HCT116 (cell line): ENCODE measurements around the gene UGP2. TPM values are rescaled to one million over a fixed set of nuclear protein-coding genes. Genes with fewer than 3 reads are reported as not detected.

ENCODE experiments used
- ATAC-seq: fragments of 200-7000 bp; cut with Tn5 transposase; 2 replicates; pipeline ENCODE4 v1.9.1; 2020; ENCODE audit warnings: mild to moderate bottlenecking, moderate library complexity
- BruUV-seq: library from RNA; stranded (reverse); fragments of 400-500 nt; replicated peaks from 2 replicates; lab custom pipeline; 2021; lab: Mats Ljungman, UMichigan
- CTCF ChIA-PET: fragments of 300-600 bp; sonication (Branson Sonifier 250); formaldehyde crosslinking; loops from one replicate; lab custom pipeline; 2021; ENCODE audit warnings: antibody characterized with exemption; lab: Charles Lee
- POLR2A ChIA-PET: fragments of 300-600, 350-600 bp; sonication (Branson Sonifier 250); formaldehyde crosslinking; loops from one replicate; lab custom pipeline; 2021; ENCODE audit warnings: antibody characterized with exemption; lab: Charles Lee
- RAD21 ChIA-PET, 2 experiments: fragments of 300-600 bp; sonication (Branson Sonifier 250); formaldehyde crosslinking; loops; one replicate each; lab custom pipeline; 2023; ENCODE audit warnings: low total read pairs in 2 of 2; ENCODE audit not compliant: uncharacterized antibody in 2 of 2, unreplicated experiment in 2 of 2, low non-redundant PET in 1 of 2; lab: Charles Lee
- DNase-seq: peaks from one replicate; pipeline ENCODE4 v3.0.0-alpha.2; 2010; ENCODE audit warnings: low read depth, low spot score
- H2AFZ ChIP-seq: fragments of 200-600 bp; shearing (Covaris generic), sonication (generic); 2 replicates; pipeline ENCODE4 v1.6.1; 2017; ENCODE audit warnings: low read depth, mixed run types, mixed read lengths, antibody characterized with exemption, low read length; ENCODE audit not compliant: poor library complexity, severe bottlenecking
- H3K27ac ChIP-seq: 2 replicates; pipeline ENCODE4 v1.5.1; 2012; ENCODE audit warnings: low read depth, low read length
- H3K27me3 ChIP-seq: fragments of 200-600 bp; sonication (generic); 2 replicates; pipeline ENCODE4 v1.6.1; 2016; ENCODE audit warnings: mixed run types, low read length, mixed read lengths; ENCODE audit not compliant: insufficient read depth
- H3K36me3 ChIP-seq, 2 experiments: fragments of 200-500 bp in 1 of 2; fragments of 200-600 bp in 1 of 2; sonication (Bioruptor generic) in 1 of 2; sonication (generic) in 1 of 2; 2 replicates each; pipeline versions ENCODE4 v1.5.1 to v1.6.1; 2014 to 2016; ENCODE audit warnings: low read length in 2 of 2, inconsistent platforms in 1 of 2, mixed read lengths in 1 of 2, mixed run types in 1 of 2; ENCODE audit not compliant: insufficient read depth in 2 of 2, control insufficient read depth in 1 of 2
- H3K4me1 ChIP-seq, 2 experiments: fragments of 200-600 bp in 1 of 2; sonication (generic) in 1 of 2; 2 replicates each; pipeline versions ENCODE4 v1.5.1 to v1.6.1; 2012 to 2017; ENCODE audit warnings: low read length in 2 of 2, inconsistent platforms in 1 of 2, mild to moderate bottlenecking in 1 of 2, mixed read lengths in 1 of 2, mixed run types in 1 of 2, moderate library complexity in 1 of 2; ENCODE audit not compliant: insufficient read depth in 2 of 2, control insufficient read depth in 1 of 2
- H3K4me2 ChIP-seq: fragments of 200-600 bp; sonication (generic); 2 replicates; pipeline ENCODE4 v1.6.1; 2017; ENCODE audit warnings: mixed run types, low read length, mixed read lengths
- H3K4me3 ChIP-seq, 2 experiments: fragments of 200-600 bp in 1 of 2; sonication (generic) in 1 of 2; replicated peaks in 1 of 2; 2 replicates each; pipeline ENCODE4 v1.5.1; 2011 to 2016; ENCODE audit warnings: low read length in 2 of 2, control low read depth in 1 of 2, low read depth in 1 of 2, mild to moderate bottlenecking in 1 of 2, mixed read lengths in 1 of 2, mixed run types in 1 of 2
- H3K79me2 ChIP-seq: fragments of 200-600 bp; sonication (generic); 2 replicates; pipeline ENCODE4 v1.6.1; 2017; ENCODE audit warnings: mild to moderate bottlenecking, mixed run types, low read length, moderate library complexity, mixed read lengths; ENCODE audit not compliant: insufficient read depth
- H3K9ac ChIP-seq: fragments of 200-600 bp; sonication (generic); 2 replicates; pipeline ENCODE4 v1.6.1; 2016; ENCODE audit warnings: low read length, mixed read lengths
- H3K9me2 ChIP-seq: fragments of 200-600 bp; sonication (generic), shearing (Covaris generic); 2 replicates; pipeline ENCODE4 v1.6.1; 2017; ENCODE audit warnings: mixed run types, mild to moderate bottlenecking, moderate library complexity; ENCODE audit not compliant: insufficient read depth
- H3K9me3 ChIP-seq, 2 experiments: fragments of 200-500 bp in 1 of 2; fragments of 200-600 bp in 1 of 2; sonication (Bioruptor generic) in 1 of 2; sonication (generic) in 1 of 2; 2 replicates each; pipeline ENCODE4 v1.6.1; 2014 to 2017; ENCODE audit warnings: low read length in 2 of 2, mixed read lengths in 2 of 2, inconsistent platforms in 1 of 2, low read depth in 1 of 2, mild to moderate bottlenecking in 1 of 2, mixed run types in 1 of 2, moderate library complexity in 1 of 2; ENCODE audit not compliant: control insufficient read depth in 1 of 2, insufficient read depth in 1 of 2
- H4K20me1 ChIP-seq: fragments of 200-600 bp; sonication (generic), shearing (Covaris generic); 2 replicates; pipeline ENCODE4 v1.6.1; 2017; ENCODE audit warnings: mixed run types, mild to moderate bottlenecking, moderate library complexity; ENCODE audit not compliant: insufficient read depth
- CBX3 ChIP-seq: IDR thresholded peaks from 2 replicates; pipeline ENCODE4 v1.6.1; 2012; ENCODE audit warnings: low read depth
- CEBPB ChIP-seq: IDR thresholded peaks from 2 replicates; pipeline ENCODE4 v1.6.1; 2012; ENCODE audit warnings: low read depth
- CTCF ChIP-seq, 3 experiments: fragments of 200-600 bp in 1 of 3; sonication (generic) in 1 of 3; IDR thresholded peaks in 2 of 3; conservative IDR thresholded peaks in 1 of 3; 2 replicates each; pipeline ENCODE4 v1.5.1; 2012 to 2017; ENCODE audit warnings: low read depth in 2 of 3, low read length in 2 of 3, antibody characterized with exemption in 1 of 3, borderline replicate concordance in 1 of 3, control low read depth in 1 of 3, mild to moderate bottlenecking in 1 of 3, mixed read lengths in 1 of 3, mixed run types in 1 of 3, moderate library complexity in 1 of 3; ENCODE audit not compliant: insufficient read depth in 1 of 3
- EGR1 ChIP-seq: IDR thresholded peaks from 2 replicates; pipeline ENCODE4 v1.6.1; 2012; ENCODE audit warnings: low read depth
- EZH2 ChIP-seq: fragments of 200-600 bp; sonication (generic); IDR thresholded peaks from 2 replicates; pipeline ENCODE4 v1.6.1; 2017; ENCODE audit warnings: antibody characterized with exemption, mixed run types
- REST ChIP-seq: IDR thresholded peaks from 2 replicates; pipeline ENCODE4 v1.6.1; 2012; ENCODE audit warnings: low read depth
- SIN3A ChIP-seq: IDR thresholded peaks from 2 replicates; pipeline ENCODE4 v1.6.1; 2012; ENCODE audit warnings: low read depth
- SRF ChIP-seq: IDR thresholded peaks from 2 replicates; pipeline ENCODE4 v1.6.1; 2012; ENCODE audit warnings: low read depth
- YY1 ChIP-seq: IDR thresholded peaks from 2 replicates; pipeline ENCODE4 v1.6.1; 2011; ENCODE audit warnings: low read length, low read depth, moderate library complexity, mild to moderate bottlenecking; ENCODE audit not compliant: insufficient replicate concordance; ENCODE audit errors: extremely low read depth
- ZBTB33 ChIP-seq: IDR thresholded peaks from 2 replicates; pipeline ENCODE4 v1.6.1; 2011; ENCODE audit warnings: mild to moderate bottlenecking, low read length, moderate library complexity; ENCODE audit not compliant: insufficient replicate concordance; ENCODE audit errors: extremely low read depth
- intact Hi-C: fragments of 100-400 bp; cut with micrococcal nuclease; formaldehyde crosslinking; loops from 2 replicates; pipeline ENCODE4 v1.10.0; 2022
- total RNA-seq: library from RNA; stranded (reverse); gene quantifications from one replicate; pipeline ENCODE4 v1.2.1, GENCODE V29; 2021; ENCODE audit not compliant: unreplicated experiment

The UGP2 gene
- total RNA-seq, 1 experiment from 2014 or later = 57.1 TPM

GRCh38 chr2:63853527-63854310 lies 12.0 kb downstream of the UGP2 start:
- Histone ChIP-seq H3K36me3 (peaks cover 5 to 9% of the 10 kb centered on the region in 2 experiments), H3K9me3 (no peaks in the 10 kb centered on the region), H3K4me1 (no peaks in the 10 kb centered on the region), H3K27ac (no peak overlapping the region), H3K79me2 (peaks cover 69% of the 10 kb centered on the region), H4K20me1 (no peaks in the 10 kb centered on the region), H3K9ac (no peak overlapping the region), H3K9me2 (no peaks in the 10 kb centered on the region), H3K4me2 (no peak overlapping the region), H3K4me3 (no peak overlapping the region)
- no TSS peak for BruUV-seq
- intact Hi-C loops = no loop called here
- ATAC-seq (no peak), DNase-seq (no peak)
- RAD21 ChIA-PET = no interaction called here
- CTCF ChIA-PET = interaction anchor here (0.6 to 1.9 kb wide), 2 partner anchors 8 to 1720 kb away, joined by 4 to 11 read pairs; no protein-coding TSS in a partner anchor
- POLR2A ChIA-PET = interaction anchor here (1.3 to 2.0 kb wide), 3 partner anchors 12 to 155 kb away, joined by 3 to 9 read pairs (median 6); partner anchors contain the start of gene UGP2
- TF ChIP-seq REST (no peak), CTCF (IDR thresholded peaks at IDR 0.05 in 2 of 3, conservative IDR thresholded peaks at IDR 0.05 in 1 of 3; ENCODE audit: borderline replicate concordance in 1 of 3, insufficient read depth in 1 of 3, low read depth in 2 of 3, low read length in 2 of 3) (no peak), ZBTB33 (no peak), CBX3 (no peak), CEBPB (no peak), SIN3A (no peak), EGR1 (no peak), EZH2 (no peak), YY1 (no peak), SRF (no peak)
- TF ChIP-seq, all 23 proteins: peak for 0
- Histone ChIP-seq H2AFZ (no peak overlapping the region), H3K27me3 (no peaks in the 10 kb centered on the region)
